OCI-LY1 (cell line): ENCODE measurements around the gene FAM24B.

Experiments used
- EZH2 ChIP-seq: fragments of 200-600 bp; sonication (generic), shearing (Covaris generic); IDR thresholded peaks from 2 replicates; pipeline ENCODE4 v1.8.0; 2017; ENCODE audit warnings: borderline replicate concordance, mixed run types, mild to moderate bottlenecking, antibody characterized with exemption, low read length, moderate library complexity, mixed read lengths
- TF ChIP-seq, protein P1 (sequence below): fragments of 200-600 bp; sonication (generic), shearing (Covaris generic); IDR thresholded peaks from 2 replicates; pipeline ENCODE4 v1.5.1; 2017; ENCODE audit warnings: mild to moderate bottlenecking, antibody characterized with exemption, low read length, moderate library complexity, mixed read lengths

GRCh38 chr10:122839505-122839904, 39.9 kb downstream of the FAM24B start:
- TF ChIP-seq, protein P1, sequence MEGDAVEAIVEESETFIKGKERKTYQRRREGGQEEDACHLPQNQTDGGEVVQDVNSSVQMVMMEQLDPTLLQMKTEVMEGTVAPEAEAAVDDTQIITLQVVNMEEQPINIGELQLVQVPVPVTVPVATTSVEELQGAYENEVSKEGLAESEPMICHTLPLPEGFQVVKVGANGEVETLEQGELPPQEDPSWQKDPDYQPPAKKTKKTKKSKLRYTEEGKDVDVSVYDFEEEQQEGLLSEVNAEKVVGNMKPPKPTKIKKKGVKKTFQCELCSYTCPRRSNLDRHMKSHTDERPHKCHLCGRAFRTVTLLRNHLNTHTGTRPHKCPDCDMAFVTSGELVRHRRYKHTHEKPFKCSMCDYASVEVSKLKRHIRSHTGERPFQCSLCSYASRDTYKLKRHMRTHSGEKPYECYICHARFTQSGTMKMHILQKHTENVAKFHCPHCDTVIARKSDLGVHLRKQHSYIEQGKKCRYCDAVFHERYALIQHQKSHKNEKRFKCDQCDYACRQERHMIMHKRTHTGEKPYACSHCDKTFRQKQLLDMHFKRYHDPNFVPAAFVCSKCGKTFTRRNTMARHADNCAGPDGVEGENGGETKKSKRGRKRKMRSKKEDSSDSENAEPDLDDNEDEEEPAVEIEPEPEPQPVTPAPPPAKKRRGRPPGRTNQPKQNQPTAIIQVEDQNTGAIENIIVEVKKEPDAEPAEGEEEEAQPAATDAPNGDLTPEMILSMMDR = no peak
- no peak for TF ChIP-seq EZH2
